Natural killer cell (primary cell): ENCODE results near the gene PPT1. TPM values are rescaled to one million over a fixed set of nuclear protein-coding genes. Genes with fewer than 3 reads are reported as not detected.

Experiments
- ATAC-seq, 3 donors: fragments of 150-1000 bp in 2 of 3; fragments of 200-7000 bp in 1 of 3; cut with Tn5 transposase; 1 replicate in 1 of 3; 2 replicates in 2 of 3; pipeline ENCODE4 v1.10.0; 2021; ENCODE audit warnings: mild to moderate bottlenecking in 2 of 3, moderate library complexity in 2 of 3
- DNase-seq, 2 donors: peaks; one replicate each; pipeline versions ENCODE4 v3.0.0 to v3.0.0-alpha.2; 2013 to 2021; ENCODE audit warnings: mixed read lengths in 1 of 2
- H3K27ac ChIP-seq: one replicate; pipeline ENCODE4 v1.5.1; 2013; ENCODE audit warnings: mild to moderate bottlenecking, low read length
- H3K27me3 ChIP-seq: one replicate; pipeline ENCODE4 v1.6.1; 2013; ENCODE audit warnings: low read length; ENCODE audit not compliant: control insufficient read depth, insufficient read depth
- H3K36me3 ChIP-seq: one replicate; pipeline ENCODE4 v1.6.1; 2013; ENCODE audit warnings: low read length; ENCODE audit not compliant: control insufficient read depth, insufficient read depth
- H3K4me1 ChIP-seq: one replicate; pipeline ENCODE4 v1.6.1; 2013; ENCODE audit warnings: low read length; ENCODE audit not compliant: control insufficient read depth, insufficient read depth
- H3K4me3 ChIP-seq: one replicate; pipeline ENCODE4 v1.5.1; 2013; ENCODE audit warnings: low read length
- H3K9me3 ChIP-seq: one replicate; pipeline ENCODE4 v1.6.1; 2013; ENCODE audit warnings: low read length; ENCODE audit not compliant: control insufficient read depth, insufficient read depth
- H3K27ac Mint-ChIP-seq, 2 donors: one replicate each; pipeline ENCODE4 v1.8.0; 2022; ENCODE audit warnings: mild to moderate bottlenecking in 2 of 2, mixed read lengths in 2 of 2, moderate library complexity in 1 of 2
- H3K27me3 Mint-ChIP-seq, 2 donors: one replicate each; pipeline ENCODE4 v1.8.0; 2022; ENCODE audit warnings: low read depth in 2 of 2, mixed read lengths in 2 of 2
- H3K36me3 Mint-ChIP-seq: one replicate; pipeline ENCODE4 v1.8.0; 2022; ENCODE audit warnings: mixed read lengths
- H3K4me1 Mint-ChIP-seq, 2 donors: one replicate each; pipeline ENCODE4 v1.8.0; 2022; ENCODE audit warnings: mixed read lengths in 2 of 2
- H3K4me3 Mint-ChIP-seq: one replicate; pipeline ENCODE4 v1.8.0; 2022; ENCODE audit warnings: mild to moderate bottlenecking, moderate library complexity, mixed read lengths
- H3K9me3 Mint-ChIP-seq, 2 donors: one replicate each; pipeline ENCODE4 v1.8.0; 2022; ENCODE audit warnings: mixed read lengths in 2 of 2
- CTCF ChIP-seq: fragments of 200-600 bp; IDR thresholded peaks from one replicate; pipeline ENCODE4 v1.8.0; 2022; ENCODE audit warnings: antibody characterized with exemption
- WGBS: methylation state at CpG from one replicate; pipeline ENCODE4 v1.1.7; 2013; ENCODE audit warnings: missing lambda C conversion rate; ENCODE audit not compliant: insufficient coverage; 5-methylcytosine and 5-hydroxymethylcytosine counted together
- intact Hi-C: fragments of 100-400 bp; cut with micrococcal nuclease; formaldehyde crosslinking; loops from one replicate; pipeline ENCODE4 v1.14.2; 2022
- total RNA-seq, 4 donors: library from RNA; stranded (reverse); fragments of 120-200 nt in 1 of 4; gene quantifications; one replicate each; pipeline versions ENCODE4 v1.2.3 to v1.2.4, GENCODE V29; 2013 to 2022

PPT1 gene
- total RNA-seq, 3 donors from 2014 or later (not counting 1 experiment from before 2014, with no cell fraction given) = 24.9 to 34.5 (median 29.9) TPM

- Mint-ChIP-seq H3K36me3 (no peaks in the 10 kb centered on the region), H3K27ac (peak overlapping the region; percentile 93 to 95), H3K4me3 (peak overlapping the region; percentile 49), H3K27me3 (no peaks in the 10 kb centered on the region), H3K4me1 (peaks cover 76 to 82% of the 10 kb centered on the region in 2 donors), H3K9me3 (no peaks in the 10 kb centered on the region)
- no peak overlapping the region for H3K4me3 ChIP-seq
- no peak for ATAC-seq
- no peaks in the 10 kb centered on the region for H3K9me3 ChIP-seq
- H3K4me1 ChIP-seq = peaks cover 63% of the 10 kb centered on the region
- intact Hi-C loops = no loop called here
- WGBS = 38% methylated on average over 3 of the region's 3 CpGs
- TF ChIP-seq CTCF = no peak
- H3K27me3 ChIP-seq = no peaks in the 10 kb centered on the region
- H3K27ac ChIP-seq = no peak overlapping the region
- no peak for DNase-seq
- peaks cover 32% of the 10 kb centered on the region for H3K36me3 ChIP-seq
These were observed 46.2 kb downstream of the PPT1 start for GRCh38 chr1:40050863-40051262.

- WGBS = 42% methylated on average over 2 of the region's 2 CpGs
- TF ChIP-seq CTCF = no peak
- Histone ChIP-seq H3K9me3 (no peaks in the 10 kb centered on the region), H3K27ac (peak overlapping the region; percentile 2), H3K4me1 (peaks cover 67% of the 10 kb centered on the region), H3K4me3 (no peak overlapping the region), H3K36me3 (peaks cover 26% of the 10 kb centered on the region), H3K27me3 (no peaks in the 10 kb centered on the region)
- Mint-ChIP-seq H3K4me3 (peak overlapping the region; percentile 33), H3K27me3 (no peaks in the 10 kb centered on the region), H3K36me3 (no peaks in the 10 kb centered on the region), H3K4me1 (peaks cover 78 to 82% of the 10 kb centered on the region in 2 donors), H3K9me3 (no peaks in the 10 kb centered on the region), H3K27ac (peak overlapping the region; percentile 89 to 93)
- intact Hi-C loops = no loop called here
- ATAC-seq (peak in 1 of 3 donors; percentile 37), DNase-seq (no peak)
These were observed 47.3 kb downstream of the PPT1 start for GRCh38 chr1:40049725-40050124.

GRCh38 chr1:40047769-40048168, 49.3 kb downstream of the PPT1 start:
- Histone ChIP-seq H3K36me3 (peaks cover 25% of the 10 kb centered on the region), H3K27me3 (no peaks in the 10 kb centered on the region), H3K4me3 (no peak overlapping the region), H3K9me3 (no peaks in the 10 kb centered on the region), H3K27ac (no peak overlapping the region), H3K4me1 (peaks cover 68% of the 10 kb centered on the region)
- intact Hi-C loops = no loop called here
- no peak for DNase-seq
- H3K9me3 Mint-ChIP-seq = no peaks in the 10 kb centered on the region
- ATAC-seq = no peak
- peaks cover 73 to 77% of the 10 kb centered on the region in 2 donors for H3K4me1 Mint-ChIP-seq
- H3K36me3 Mint-ChIP-seq = no peaks in the 10 kb centered on the region
- H3K4me3 Mint-ChIP-seq = peak overlapping the region; percentile 62
- no peaks in the 10 kb centered on the region for H3K27me3 Mint-ChIP-seq
- H3K27ac Mint-ChIP-seq = peak overlapping the region; percentile 89 to 93
- no peak for TF ChIP-seq CTCF
- WGBS = 84% methylated on average over 5 of the region's 5 CpGs

GRCh38 chr1:40047276-40047675, 49.8 kb downstream of the PPT1 start:
- ATAC-seq (no peak), DNase-seq (no peak)
- Histone ChIP-seq H3K4me1 (peaks cover 69% of the 10 kb centered on the region), H3K9me3 (no peaks in the 10 kb centered on the region), H3K27me3 (no peaks in the 10 kb centered on the region), H3K36me3 (peaks cover 30% of the 10 kb centered on the region), H3K4me3 (no peak overlapping the region), H3K27ac (no peak overlapping the region)
- peak overlapping the region; percentile 62 for H3K4me3 Mint-ChIP-seq
- H3K9me3 Mint-ChIP-seq = no peaks in the 10 kb centered on the region
- WGBS = 100% methylated on average over 1 of the region's 2 CpGs
- no peak for TF ChIP-seq CTCF
- H3K27ac Mint-ChIP-seq = peak overlapping the region; percentile 89 to 93
- H3K36me3 Mint-ChIP-seq = no peaks in the 10 kb centered on the region
- H3K4me1 Mint-ChIP-seq = peaks cover 74 to 78% of the 10 kb centered on the region in 2 donors
- no peaks in the 10 kb centered on the region for H3K27me3 Mint-ChIP-seq
- intact Hi-C loops = no loop called here
